Parathyroid adenoma (tissue), 2 donors: ENCODE results near the gene PROSER2.

ENCODE experiments used
- H2AFZ ChIP-seq: fragments of 300-600 bp; sonication (generic); one replicate; pipeline ENCODE4 v1.7.0; 2017; ENCODE audit warnings: antibody characterized with exemption, mild to moderate bottlenecking
- H3K27ac ChIP-seq: fragments of 300-600 bp; sonication (generic); one replicate; pipeline ENCODE4 v1.7.0; 2017
- H3K27me3 ChIP-seq: fragments of 300-600 bp; sonication (generic); one replicate; pipeline ENCODE4 v1.7.0; 2017; ENCODE audit warnings: low read length; ENCODE audit not compliant: control insufficient read depth, insufficient read depth
- H3K36me3 ChIP-seq: fragments of 300-600 bp; sonication (generic); one replicate; pipeline ENCODE4 v1.7.0; 2017; ENCODE audit warnings: low read length; ENCODE audit not compliant: control insufficient read depth, insufficient read depth
- H3K4me1 ChIP-seq: fragments of 300-600 bp; sonication (generic); one replicate; pipeline ENCODE4 v1.7.0; 2017; ENCODE audit warnings: control low read depth
- H3K4me2 ChIP-seq: fragments of 300-600 bp; sonication (generic); one replicate; pipeline ENCODE4 v1.7.0; 2017; ENCODE audit warnings: low read length
- H3K4me3 ChIP-seq: fragments of 300-600 bp; sonication (generic); one replicate; pipeline ENCODE4 v1.7.0; 2017; ENCODE audit warnings: low read depth, low read length
- H3K79me2 ChIP-seq: fragments of 300-600 bp; sonication (generic); one replicate; pipeline ENCODE4 v1.7.0; 2017; ENCODE audit warnings: control low read depth
- H3K9ac ChIP-seq: fragments of 300-600 bp; sonication (generic); one replicate; pipeline ENCODE4 v1.7.0; 2017; ENCODE audit warnings: mild to moderate bottlenecking
- H3K9me3 ChIP-seq: fragments of 300-600 bp; sonication (generic); one replicate; pipeline ENCODE4 v1.7.0; 2017; ENCODE audit warnings: low read length; ENCODE audit not compliant: control insufficient read depth
- TF ChIP-seq, protein P1 (sequence below): fragments of 300-600 bp; sonication (generic); IDR thresholded peaks from one replicate; pipeline ENCODE4 v1.7.0; 2017; ENCODE audit warnings: antibody characterized with exemption, mild to moderate bottlenecking
- donor health status: primary hyperparathyroidism.

The PROSER2 gene

DNA sequence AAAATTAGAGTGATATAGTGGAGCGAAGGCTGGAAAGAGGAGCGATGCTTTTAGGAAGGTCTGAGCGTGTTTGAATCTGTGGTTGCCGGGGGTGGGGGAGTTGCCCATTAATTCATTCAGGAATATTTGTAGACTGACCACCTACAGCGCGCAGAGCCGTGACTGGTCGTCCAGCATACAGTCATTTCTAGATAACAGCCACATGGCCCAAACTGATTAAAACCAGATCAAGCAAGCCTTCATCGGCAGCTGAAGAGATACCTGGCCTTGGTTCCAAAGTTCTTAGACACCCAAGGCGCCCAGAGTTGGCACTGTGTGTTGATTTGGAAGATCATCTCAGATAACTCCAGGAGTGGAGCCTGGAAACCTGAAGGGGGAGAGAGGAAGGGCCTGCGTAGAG lies 1.7 kb downstream of the PROSER2 start:
- Histone ChIP-seq H3K36me3 (no peaks in the 10 kb centered on the region), H3K27ac (no peak overlapping the region), H3K4me3 (no peak overlapping the region), H3K27me3 (no peaks in the 10 kb centered on the region), H3K4me1 (no peaks in the 10 kb centered on the region), H3K9ac (no peak overlapping the region), H2AFZ (no peak overlapping the region), H3K79me2 (no peaks in the 10 kb centered on the region), H3K4me2 (no peak overlapping the region), H3K9me3 (no peaks in the 10 kb centered on the region)
- TF ChIP-seq, protein P1, sequence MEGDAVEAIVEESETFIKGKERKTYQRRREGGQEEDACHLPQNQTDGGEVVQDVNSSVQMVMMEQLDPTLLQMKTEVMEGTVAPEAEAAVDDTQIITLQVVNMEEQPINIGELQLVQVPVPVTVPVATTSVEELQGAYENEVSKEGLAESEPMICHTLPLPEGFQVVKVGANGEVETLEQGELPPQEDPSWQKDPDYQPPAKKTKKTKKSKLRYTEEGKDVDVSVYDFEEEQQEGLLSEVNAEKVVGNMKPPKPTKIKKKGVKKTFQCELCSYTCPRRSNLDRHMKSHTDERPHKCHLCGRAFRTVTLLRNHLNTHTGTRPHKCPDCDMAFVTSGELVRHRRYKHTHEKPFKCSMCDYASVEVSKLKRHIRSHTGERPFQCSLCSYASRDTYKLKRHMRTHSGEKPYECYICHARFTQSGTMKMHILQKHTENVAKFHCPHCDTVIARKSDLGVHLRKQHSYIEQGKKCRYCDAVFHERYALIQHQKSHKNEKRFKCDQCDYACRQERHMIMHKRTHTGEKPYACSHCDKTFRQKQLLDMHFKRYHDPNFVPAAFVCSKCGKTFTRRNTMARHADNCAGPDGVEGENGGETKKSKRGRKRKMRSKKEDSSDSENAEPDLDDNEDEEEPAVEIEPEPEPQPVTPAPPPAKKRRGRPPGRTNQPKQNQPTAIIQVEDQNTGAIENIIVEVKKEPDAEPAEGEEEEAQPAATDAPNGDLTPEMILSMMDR, result no peak

DNA sequence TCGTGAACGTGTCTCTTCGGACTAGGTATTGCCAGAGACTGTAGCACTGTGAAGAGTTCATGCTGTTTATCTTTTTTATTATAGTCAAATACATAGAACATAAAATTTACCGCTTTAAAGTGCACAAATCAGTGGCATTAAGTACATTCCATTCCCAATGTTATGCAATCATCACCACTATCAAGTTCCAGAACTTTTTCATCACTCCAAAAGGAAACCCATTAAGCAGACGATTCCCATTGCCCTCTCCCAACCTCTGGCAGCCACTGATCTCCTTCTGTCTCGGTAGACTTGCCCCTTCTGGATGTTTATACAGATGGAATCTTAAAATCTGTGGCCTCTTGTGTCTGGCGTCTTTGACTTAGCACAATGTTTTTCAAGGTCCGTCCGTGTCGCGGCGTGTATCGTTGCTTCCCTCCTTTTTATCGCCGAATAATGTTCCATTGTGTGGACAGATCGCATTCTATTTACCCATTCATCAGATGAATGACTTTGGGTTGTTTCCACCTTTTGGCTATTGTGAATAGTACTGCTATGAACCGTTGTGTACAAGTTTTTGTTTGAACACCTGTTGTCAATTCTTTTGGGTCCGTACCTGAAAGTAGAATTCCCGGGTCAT lies 2.7 kb downstream of the PROSER2 start:
- Histone ChIP-seq H3K9ac (no peak overlapping the region), H3K4me3 (no peak overlapping the region), H3K9me3 (no peaks in the 10 kb centered on the region), H3K36me3 (no peaks in the 10 kb centered on the region), H3K27ac (no peak overlapping the region), H3K4me2 (no peak overlapping the region), H3K27me3 (no peaks in the 10 kb centered on the region), H3K79me2 (no peaks in the 10 kb centered on the region), H2AFZ (no peak overlapping the region), H3K4me1 (no peaks in the 10 kb centered on the region)
- TF ChIP-seq, protein P1, result no peak

DNA sequence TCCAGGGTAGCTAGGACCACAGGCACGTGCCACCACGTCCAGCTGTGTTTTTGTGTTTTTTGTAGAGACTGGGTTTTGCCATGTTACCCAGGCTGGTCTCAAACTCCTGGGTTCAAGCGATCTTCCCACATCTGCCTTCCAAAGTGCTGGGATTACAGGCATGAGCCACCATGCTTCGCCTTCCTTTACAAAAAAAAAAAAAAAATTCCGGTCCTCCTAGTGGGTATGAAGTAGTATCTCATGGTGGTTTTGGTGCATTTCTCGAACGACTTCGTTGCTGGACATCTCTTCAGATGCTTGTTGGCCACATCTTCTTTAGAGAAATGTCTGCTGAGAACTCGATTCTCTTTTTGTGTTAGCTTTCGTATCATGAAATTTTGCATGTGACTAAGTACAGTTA lies 3.9 kb downstream of the PROSER2 start:
- no peak overlapping the region for H3K27ac ChIP-seq
- no peaks in the 10 kb centered on the region for H3K9me3 ChIP-seq
- no peak overlapping the region for H3K9ac ChIP-seq
- no peak overlapping the region for H3K4me3 ChIP-seq
- H3K27me3 ChIP-seq, result no peaks in the 10 kb centered on the region
- H3K36me3 ChIP-seq, result no peaks in the 10 kb centered on the region
- H3K4me2 ChIP-seq, result no peak overlapping the region
- no peak overlapping the region for H2AFZ ChIP-seq
- TF ChIP-seq, protein P1, result no peak
- no peaks in the 10 kb centered on the region for H3K79me2 ChIP-seq
- H3K4me1 ChIP-seq, result no peaks in the 10 kb centered on the region

DNA sequence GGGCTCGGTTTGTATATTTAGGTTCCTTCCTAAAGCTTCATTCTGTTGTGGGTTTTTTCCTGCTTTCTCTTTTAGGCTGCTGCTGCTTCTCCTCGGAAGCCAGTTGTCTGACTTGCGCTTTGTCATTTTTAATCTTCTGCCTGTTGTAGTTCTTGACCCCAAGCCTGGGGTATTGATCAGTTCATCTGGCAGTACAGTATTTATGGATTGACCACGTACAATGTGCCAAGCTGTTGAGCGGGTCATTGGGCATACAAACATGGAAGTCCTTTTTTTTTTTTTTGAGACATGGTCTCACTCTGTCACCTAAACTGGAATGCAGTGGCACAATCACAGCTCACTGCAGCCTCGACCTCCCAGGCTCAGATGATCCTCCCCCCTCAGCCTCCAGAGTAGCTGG lies 4.3 kb downstream of the PROSER2 start:
- H3K9ac ChIP-seq, result no peak overlapping the region
- H3K27ac ChIP-seq, result no peak overlapping the region
- no peak overlapping the region for H3K4me2 ChIP-seq
- no peak overlapping the region for H3K4me3 ChIP-seq
- H3K27me3 ChIP-seq, result no peaks in the 10 kb centered on the region
- no peaks in the 10 kb centered on the region for H3K9me3 ChIP-seq
- no peak overlapping the region for H2AFZ ChIP-seq
- no peaks in the 10 kb centered on the region for H3K79me2 ChIP-seq
- TF ChIP-seq, protein P1, result no peak
- H3K4me1 ChIP-seq, result no peaks in the 10 kb centered on the region
- H3K36me3 ChIP-seq, result no peaks in the 10 kb centered on the region

DNA sequence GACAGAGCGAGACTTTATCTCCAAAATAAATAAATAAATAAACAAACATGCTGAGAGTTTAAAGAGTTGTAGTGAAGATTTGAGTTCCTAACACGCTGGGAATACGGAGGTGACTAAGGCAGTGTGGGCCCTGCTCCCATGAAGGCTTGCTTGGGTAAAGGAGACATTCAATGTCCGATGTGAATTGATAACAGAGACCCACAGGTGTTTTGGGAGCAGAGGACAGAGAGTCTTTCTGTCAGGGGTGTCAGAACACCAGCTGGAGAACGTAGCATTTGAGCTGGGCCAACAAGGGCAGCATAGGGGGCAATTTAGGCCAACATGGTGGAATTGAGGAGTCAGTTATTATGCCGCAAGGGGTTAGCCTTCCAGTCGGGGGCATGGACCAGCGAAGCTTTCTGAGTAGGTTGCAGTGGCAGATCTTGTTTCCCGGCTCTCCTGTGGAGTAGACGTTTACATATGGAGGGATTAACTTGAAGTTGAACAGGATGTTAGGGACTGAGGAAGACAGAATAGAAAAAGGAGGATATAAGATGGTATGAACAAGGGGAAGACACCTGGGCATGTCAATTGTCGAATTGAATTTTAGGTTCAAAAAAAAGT lies 5.6 kb downstream of the PROSER2 start:
- Histone ChIP-seq H3K79me2 (no peaks in the 10 kb centered on the region), H3K9ac (no peak overlapping the region), H3K27ac (no peak overlapping the region), H3K9me3 (no peaks in the 10 kb centered on the region), H3K4me1 (no peaks in the 10 kb centered on the region), H3K4me2 (no peak overlapping the region), H2AFZ (no peak overlapping the region), H3K36me3 (no peaks in the 10 kb centered on the region), H3K27me3 (no peaks in the 10 kb centered on the region), H3K4me3 (no peak overlapping the region)
- TF ChIP-seq, protein P1, result no peak
